ENCODE measurements around the gene GIGYF2.

The GIGYF2 gene

DNA sequence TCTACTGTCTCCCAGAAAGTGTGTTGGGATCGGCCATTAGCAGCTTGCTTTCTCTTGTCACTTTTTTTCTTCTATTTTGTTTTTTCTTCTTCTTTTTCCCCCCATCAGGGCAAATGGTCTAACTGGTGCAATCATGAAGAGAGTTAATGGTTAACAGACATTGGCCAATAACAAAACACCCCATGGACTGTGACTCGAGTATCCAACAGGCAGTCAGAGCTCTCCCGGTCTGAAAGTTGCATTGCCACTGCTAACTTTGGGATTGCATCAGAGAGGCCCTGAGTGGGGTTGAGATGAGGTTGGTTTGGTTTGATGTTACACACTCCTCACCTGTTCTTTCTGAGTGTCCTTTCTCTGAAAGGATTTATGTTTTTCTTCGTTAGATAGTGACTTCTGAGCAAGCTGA, 160.0 kb downstream of the GIGYF2 start:
- DNase-seq (ENCODE audit: low spot score): no peak
- TF ChIP-seq, protein P1, sequence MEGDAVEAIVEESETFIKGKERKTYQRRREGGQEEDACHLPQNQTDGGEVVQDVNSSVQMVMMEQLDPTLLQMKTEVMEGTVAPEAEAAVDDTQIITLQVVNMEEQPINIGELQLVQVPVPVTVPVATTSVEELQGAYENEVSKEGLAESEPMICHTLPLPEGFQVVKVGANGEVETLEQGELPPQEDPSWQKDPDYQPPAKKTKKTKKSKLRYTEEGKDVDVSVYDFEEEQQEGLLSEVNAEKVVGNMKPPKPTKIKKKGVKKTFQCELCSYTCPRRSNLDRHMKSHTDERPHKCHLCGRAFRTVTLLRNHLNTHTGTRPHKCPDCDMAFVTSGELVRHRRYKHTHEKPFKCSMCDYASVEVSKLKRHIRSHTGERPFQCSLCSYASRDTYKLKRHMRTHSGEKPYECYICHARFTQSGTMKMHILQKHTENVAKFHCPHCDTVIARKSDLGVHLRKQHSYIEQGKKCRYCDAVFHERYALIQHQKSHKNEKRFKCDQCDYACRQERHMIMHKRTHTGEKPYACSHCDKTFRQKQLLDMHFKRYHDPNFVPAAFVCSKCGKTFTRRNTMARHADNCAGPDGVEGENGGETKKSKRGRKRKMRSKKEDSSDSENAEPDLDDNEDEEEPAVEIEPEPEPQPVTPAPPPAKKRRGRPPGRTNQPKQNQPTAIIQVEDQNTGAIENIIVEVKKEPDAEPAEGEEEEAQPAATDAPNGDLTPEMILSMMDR (IDR thresholded peaks at IDR 0.05): no peak
- Histone ChIP-seq H3K4me3 (no peak overlapping the region), H3K27ac (no peak overlapping the region)

DNA sequence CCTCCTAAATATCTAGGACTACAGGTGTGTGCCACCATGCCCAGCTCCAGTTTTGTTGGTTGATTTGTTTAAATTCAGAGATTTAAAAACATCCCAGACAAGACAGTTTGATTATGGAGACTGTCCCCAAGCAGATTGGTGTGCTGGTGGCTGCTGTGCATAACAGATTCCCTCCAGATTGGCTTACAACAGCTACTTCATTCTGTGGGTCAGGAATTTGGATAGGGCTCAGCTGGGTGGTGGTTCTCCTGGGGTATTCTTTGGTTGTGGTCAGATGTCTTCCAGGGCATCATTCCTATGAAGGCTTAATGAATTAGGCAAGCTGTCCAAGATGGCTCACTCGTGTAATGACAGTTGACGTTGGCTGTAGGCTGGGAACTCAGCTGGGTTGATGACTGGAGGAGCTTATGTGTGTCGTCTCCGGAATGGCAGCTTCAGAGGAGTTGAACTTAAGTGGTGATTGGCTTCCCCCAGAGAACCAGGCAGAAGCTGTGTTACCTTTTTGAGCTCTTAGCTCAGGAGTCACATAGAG, 162.3 kb downstream of the GIGYF2 start:
- no peak for DNase-seq (ENCODE audit: low spot score)
- TF ChIP-seq, protein P1 (IDR thresholded peaks at IDR 0.05): no peak
- Histone ChIP-seq H3K27ac (no peak overlapping the region), H3K4me3 (no peak overlapping the region)

DNA sequence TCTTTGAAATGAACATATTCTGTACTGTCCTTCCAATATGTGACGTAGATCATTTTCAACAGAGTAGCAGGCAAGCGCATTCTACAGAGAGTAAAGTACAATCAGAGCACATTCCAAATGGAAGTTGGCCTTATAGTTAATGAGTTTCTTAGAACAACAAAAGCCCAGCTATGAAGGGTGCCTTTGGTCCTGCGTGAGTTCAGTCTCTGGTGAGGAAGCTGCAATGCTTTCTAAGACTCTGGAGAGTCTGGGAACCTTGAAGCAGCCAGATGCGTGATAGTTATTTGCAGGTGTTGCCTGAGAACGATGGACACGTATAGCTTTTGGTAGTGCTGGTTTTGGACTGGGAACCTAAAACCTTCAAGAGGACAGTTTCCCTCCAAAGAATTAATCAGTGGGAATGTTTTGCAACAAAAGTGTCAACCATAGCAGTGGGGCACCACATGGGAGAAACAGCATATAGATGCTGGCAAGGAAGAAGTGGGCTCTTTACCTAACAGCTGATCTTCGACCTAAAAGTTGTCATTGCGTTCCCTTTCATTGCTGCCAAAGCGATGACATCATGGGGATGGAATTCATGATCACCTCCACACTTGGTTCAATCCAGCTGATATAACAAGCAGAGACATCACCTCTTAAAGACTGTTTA, 163.6 kb downstream of the GIGYF2 start:
- Histone ChIP-seq H3K27ac (no peak overlapping the region), H3K4me3 (no peak overlapping the region)
- DNase-seq (ENCODE audit: low spot score): no peak
- TF ChIP-seq, protein P1 (IDR thresholded peaks at IDR 0.05): no peak

DNA sequence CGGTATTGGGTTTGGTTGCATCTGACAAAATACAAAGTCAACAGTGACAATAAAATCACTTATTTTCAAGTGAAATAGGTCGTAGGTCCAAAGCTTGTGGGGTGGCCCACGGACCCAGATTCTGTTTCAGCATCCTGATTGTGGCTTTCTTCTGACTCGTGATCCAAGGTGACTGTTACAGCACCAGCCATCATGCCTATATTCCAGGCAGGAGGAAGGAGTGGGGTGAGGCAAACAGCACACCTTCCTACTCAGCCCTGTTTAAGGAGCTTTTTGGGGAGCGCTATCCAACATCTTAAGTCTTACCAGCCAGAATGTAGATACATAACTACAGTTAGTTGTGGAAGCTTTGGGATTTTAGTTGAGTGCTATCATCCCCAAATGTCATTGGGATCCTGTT, 164.2 kb downstream of the GIGYF2 start:
- no peak overlapping the region for H3K4me3 ChIP-seq
- no peak overlapping the region for H3K27ac ChIP-seq

DNA sequence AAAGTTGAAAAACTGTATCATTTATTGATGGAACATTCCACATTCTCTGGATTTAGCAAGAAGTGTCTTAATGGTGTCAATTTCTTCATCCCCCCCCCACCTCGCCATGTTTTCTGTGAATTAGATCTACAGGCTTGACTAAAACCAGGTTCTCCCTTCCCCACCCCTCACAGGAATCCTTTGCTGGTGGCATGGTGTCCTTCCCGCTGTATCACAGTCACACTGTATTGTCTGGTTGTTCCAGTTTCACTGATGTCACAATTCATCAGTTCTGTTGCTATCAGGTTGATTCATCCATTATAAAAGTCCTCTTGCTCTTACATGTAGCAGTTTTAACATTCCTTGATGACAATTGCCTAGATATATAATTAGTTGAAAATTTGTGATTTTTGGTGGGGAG, 166.9 kb downstream of the GIGYF2 start:
- TF ChIP-seq, protein P1 (IDR thresholded peaks at IDR 0.05): no peak
- DNase-seq (ENCODE audit: low spot score): no peak
- no peak overlapping the region for H3K4me3 ChIP-seq
- H3K27ac ChIP-seq: no peak overlapping the region

More for the DNA sequence above, 164.2 kb downstream of the GIGYF2 start:
- TF ChIP-seq, protein P1 (IDR thresholded peaks at IDR 0.05): no peak
- no peak for DNase-seq (ENCODE audit: low spot score)

DNA sequence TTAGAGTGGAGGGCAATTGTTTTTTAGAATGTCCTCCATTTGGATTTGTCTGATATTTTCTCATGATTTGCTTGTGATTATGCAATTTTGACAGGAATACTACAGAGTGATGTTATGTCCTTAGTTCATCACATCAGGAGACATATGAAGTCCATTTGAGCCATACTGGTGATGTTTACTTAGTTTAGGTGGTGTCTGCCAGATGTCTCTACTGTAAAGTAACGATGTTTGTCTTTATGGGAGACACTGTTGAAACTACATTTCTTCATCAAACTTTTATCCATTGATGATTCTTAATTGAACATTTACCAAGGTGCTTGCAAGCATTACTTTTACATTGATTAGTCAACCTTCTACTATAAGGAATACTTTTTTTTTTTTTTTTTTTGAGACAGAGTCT, 168.0 kb downstream of the GIGYF2 start:
- no peak for DNase-seq (ENCODE audit: low spot score)
- TF ChIP-seq, protein P1 (IDR thresholded peaks at IDR 0.05): no peak
- no peak overlapping the region for H3K27ac ChIP-seq
- H3K4me3 ChIP-seq: no peak overlapping the region

DNA sequence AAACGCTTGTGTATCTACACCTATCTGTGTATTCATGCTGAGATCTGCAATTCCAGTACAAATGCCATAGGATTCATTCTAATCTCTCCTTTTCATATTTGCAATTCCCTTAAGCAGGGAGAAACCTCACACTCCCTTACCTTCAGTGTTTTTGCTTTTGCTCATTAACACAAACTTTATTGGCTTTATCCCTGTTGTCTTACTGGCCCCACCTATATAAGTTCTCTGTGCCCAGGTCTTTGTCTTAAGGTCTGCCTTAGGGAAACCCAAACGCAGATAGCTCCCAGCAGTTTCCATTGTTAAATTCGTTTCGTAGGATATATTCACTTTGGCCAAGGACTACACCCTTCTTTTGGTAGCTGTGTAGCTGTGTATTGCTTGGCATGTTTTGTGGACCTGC, 169.0 kb downstream of the GIGYF2 start:
- DNase-seq (ENCODE audit: low spot score): no peak

More for the DNA sequence above, 169.0 kb downstream of the GIGYF2 start:
- Histone ChIP-seq H3K27ac (no peak overlapping the region), H3K4me3 (no peak overlapping the region)
- TF ChIP-seq, protein P1 (IDR thresholded peaks at IDR 0.05): no peak

All from coronary artery (tissue), 2 donors.